ENCODE measurements around the gene NR2C2.

GRCh38 chr3:15017191-15017590 is 69.8 kb downstream of the NR2C2 start:
- TF ChIP-seq POLR2A (IDR thresholded peaks at IDR 0.05), result no peak
- no peak for TF ChIP-seq CTCF (IDR thresholded peaks at IDR 0.05)
